Liver (tissue), 9 donors: ENCODE data around the gene GPR132. TPM values are rescaled to one million over a fixed set of nuclear protein-coding genes. Genes with fewer than 3 reads are reported as not detected.

ENCODE experiments used
- DNase-seq: peaks from one replicate; pipeline ENCODE4 v3.0.0-alpha.2; 2017; ENCODE audit warnings: low spot score
- H3K27ac ChIP-seq, 2 donors: one replicate each; pipeline ENCODE4 v1.7.0; 2013; ENCODE audit warnings: inconsistent platforms in 2 of 2, low read length in 2 of 2, control low read depth in 1 of 2, low read depth in 1 of 2, mild to moderate bottlenecking in 1 of 2
- H3K27me3 ChIP-seq, 4 donors: one replicate each; pipeline versions ENCODE4 v1.6.1 to v1.7.0; 2013; ENCODE audit warnings: low read length in 3 of 4, inconsistent platforms in 1 of 4, mild to moderate bottlenecking in 1 of 4, moderate library complexity in 1 of 4; ENCODE audit not compliant: control insufficient read depth in 4 of 4, insufficient read depth in 4 of 4
- H3K36me3 ChIP-seq, 4 donors: one replicate each; pipeline versions ENCODE4 v1.6.1 to v1.7.0; 2013; ENCODE audit warnings: low read length in 3 of 4, mild to moderate bottlenecking in 3 of 4, low read depth in 1 of 4, moderate library complexity in 1 of 4; ENCODE audit not compliant: control insufficient read depth in 4 of 4, insufficient read depth in 3 of 4
- H3K4me1 ChIP-seq, 4 donors: one replicate each; pipeline versions ENCODE4 v1.6.1 to v1.7.0; 2013; ENCODE audit warnings: low read length in 3 of 4, mild to moderate bottlenecking in 3 of 4, moderate library complexity in 1 of 4; ENCODE audit not compliant: control insufficient read depth in 4 of 4, insufficient read depth in 4 of 4
- H3K4me3 ChIP-seq, 3 donors: one replicate each; pipeline versions ENCODE4 v1.6.1 to v1.7.0; 2013; ENCODE audit warnings: low read length in 3 of 3, control low read depth in 1 of 3, low read depth in 1 of 3, mild to moderate bottlenecking in 1 of 3
- H3K9ac ChIP-seq, 2 donors: one replicate each; pipeline ENCODE4 v1.7.0; 2013; ENCODE audit warnings: low read length in 2 of 2, mild to moderate bottlenecking in 2 of 2, moderate library complexity in 2 of 2, control low read depth in 1 of 2, low read depth in 1 of 2
- H3K9me3 ChIP-seq, 4 donors: one replicate each; pipeline versions ENCODE4 v1.6.1 to v1.7.0; 2013; ENCODE audit warnings: low read length in 3 of 4; ENCODE audit not compliant: control insufficient read depth in 4 of 4
- ATF3 ChIP-seq: IDR thresholded peaks from 2 replicates; pipeline ENCODE4 v1.6.1; 2016; ENCODE audit warnings: antibody characterized with exemption
- CTCF ChIP-seq: fragments of 150-350 bp; IDR thresholded peaks from 2 replicates; pipeline ENCODE4 v1.5.1; 2017; ENCODE audit warnings: improper control_type of control experiment, low read depth, low read length; ENCODE audit not compliant: missing input control
- EGR1 ChIP-seq, 2 donors: IDR thresholded peaks; 2 replicates each; pipeline ENCODE4 v1.6.1; 2016 to 2018; ENCODE audit warnings: antibody characterized with exemption in 2 of 2, low read depth in 2 of 2
- FOXA1 ChIP-seq: IDR thresholded peaks from 2 replicates; pipeline ENCODE4 v1.6.1; 2016; ENCODE audit warnings: antibody characterized with exemption
- FOXA2 ChIP-seq: IDR thresholded peaks from 2 replicates; pipeline ENCODE4 v1.6.1; 2016; ENCODE audit warnings: antibody characterized with exemption
- GABPA ChIP-seq, 2 donors: IDR thresholded peaks in 1 of 2; conservative IDR thresholded peaks in 1 of 2; 2 replicates each; pipeline ENCODE4 v1.6.1; 2016; ENCODE audit warnings: antibody characterized with exemption in 2 of 2, mild to moderate bottlenecking in 1 of 2, moderate library complexity in 1 of 2
- HNF4A ChIP-seq, 2 donors: conservative IDR thresholded peaks; 2 replicates each; pipeline ENCODE4 v1.6.1; 2016; ENCODE audit warnings: antibody characterized with exemption in 2 of 2, mild to moderate bottlenecking in 2 of 2
- HNF4G ChIP-seq: IDR thresholded peaks from 2 replicates; pipeline ENCODE4 v1.6.1; 2016; ENCODE audit warnings: antibody characterized with exemption
- JUND ChIP-seq, 2 donors: IDR thresholded peaks; 2 replicates each; pipeline ENCODE4 v1.6.1; 2016; ENCODE audit warnings: antibody characterized with exemption in 2 of 2
- MAX ChIP-seq: IDR thresholded peaks from 2 replicates; pipeline ENCODE4 v1.6.1; 2016; ENCODE audit warnings: antibody characterized with exemption
- NR2F2 ChIP-seq: IDR thresholded peaks from 2 replicates; pipeline ENCODE4 v1.6.1; 2016; ENCODE audit warnings: antibody characterized with exemption
- RAD21 ChIP-seq, 2 donors: IDR thresholded peaks; 2 replicates each; pipeline ENCODE4 v1.6.1; 2016; ENCODE audit warnings: antibody characterized with exemption in 2 of 2, mild to moderate bottlenecking in 2 of 2
- REST ChIP-seq: IDR thresholded peaks from 2 replicates; pipeline ENCODE4 v1.6.1; 2016; ENCODE audit warnings: antibody characterized with exemption, mild to moderate bottlenecking
- RXRA ChIP-seq, 2 donors: IDR thresholded peaks; 2 replicates each; pipeline ENCODE4 v1.6.1; 2017 to 2018; ENCODE audit warnings: antibody characterized with exemption in 2 of 2, mild to moderate bottlenecking in 1 of 2
- SP1 ChIP-seq: IDR thresholded peaks from 2 replicates; pipeline ENCODE4 v1.6.1; 2018; ENCODE audit warnings: antibody characterized with exemption, mild to moderate bottlenecking
- TAF1 ChIP-seq: conservative IDR thresholded peaks from 2 replicates; pipeline ENCODE4 v1.6.1; 2016; ENCODE audit warnings: antibody characterized with exemption, mild to moderate bottlenecking
- YY1 ChIP-seq: IDR thresholded peaks from 2 replicates; pipeline ENCODE4 v1.6.1; 2016; ENCODE audit warnings: antibody characterized with exemption, mild to moderate bottlenecking
- ZBTB33 ChIP-seq: IDR thresholded peaks from 2 replicates; pipeline ENCODE4 v1.6.1; 2016; ENCODE audit warnings: antibody characterized with exemption
- WGBS: extraction: QIAGEN DNeasy Blood & Tissue Kit; methylation state at CpG from one replicate; pipeline ENCODE4 v1.1.7; 2013; 5-methylcytosine and 5-hydroxymethylcytosine counted together
- polyA plus RNA-seq, 2 donors: library from polyadenylated mRNA; stranded (reverse) in 1 of 2; unstranded in 1 of 2; fragments of 200-250 nt in 1 of 2; fragments of >200 nt in 1 of 2; fragmentation: Nextera tagmentation in 1 of 2; extraction: Ambion mirVana in 1 of 2; gene quantifications; one replicate each; pipeline versions ENCODE4 v1.2.1 to v1.2.3, GENCODE V29; 2013 to 2015
- total RNA-seq, 2 donors: library from RNA; depleted of rRNA; stranded (reverse); fragments of >200 nt; gene quantifications; one replicate each; pipeline ENCODE4 v1.2.3, GENCODE V29; 2014
- donor health status: healthy.
- donor health status: healthy.
- donor health status: healthy.
- donor health status: healthy.
- donor health status: healthy.

GPR132 gene
- total and polyA plus RNA-seq, 4 donors = 0.32 to 1.2 (median 0.75) TPM

- TF ChIP-seq FOXA2 = no peak
- no peak for TF ChIP-seq MAX
- no peak for TF ChIP-seq ZBTB33
- TF ChIP-seq NR2F2 = no peak
- TF ChIP-seq REST = no peak
- no peak for TF ChIP-seq TAF1
- TF ChIP-seq GABPA (IDR thresholded peaks at IDR 0.05 in 1 of 2, conservative IDR thresholded peaks at IDR 0.05 in 1 of 2) = no peak
- TF ChIP-seq CTCF = no peak
- TF ChIP-seq RXRA (IDR thresholded peaks at IDR 0.05) = no peak
- TF ChIP-seq EGR1 (IDR thresholded peaks at IDR 0.05; ENCODE audit: low read depth in 2 of 2) = no peak
- no peak for TF ChIP-seq RAD21 (IDR thresholded peaks at IDR 0.05)
- TF ChIP-seq FOXA1 = no peak
- TF ChIP-seq HNF4A (conservative IDR thresholded peaks at IDR 0.05) = no peak
- no peak for TF ChIP-seq SP1
- no peak for TF ChIP-seq ATF3
- TF ChIP-seq HNF4G = no peak
- TF ChIP-seq JUND (IDR thresholded peaks at IDR 0.05) = no peak
- TF ChIP-seq YY1 = no peak
- Histone ChIP-seq H3K36me3 (peaks cover 0 to 17% (median under 1%) of the 10 kb centered on the region in 4 donors), H3K4me1 (peaks cover 0 to 3% (median 0%) of the 10 kb centered on the region in 4 donors), H3K9me3 (no peaks in the 10 kb centered on the region), H3K27me3 (no peaks in the 10 kb centered on the region), H3K9ac (no peak overlapping the region), H3K27ac (no peak overlapping the region), H3K4me3 (no peak overlapping the region)
- DNase-seq = no peak
- 97% methylated on average over 19 of the region's 19 CpGs for WGBS
These were observed 57.5 kb downstream of the GPR132 start for GRCh38 chr14:105007593-105008264.
